H1 (cell line): Measurements from ENCODE around the gene CCDC15. TPM values are rescaled to one million over a fixed set of nuclear protein-coding genes. Genes with fewer than 3 reads are reported as not detected.

Experiments used
- CTCF ChIA-PET: fragments of 300-600 bp; sonication (Branson Sonifier 250); formaldehyde crosslinking; loops from one replicate; lab custom pipeline; 2021; ENCODE audit not compliant: partially characterized antibody; lab: Charles Lee
- POLR2A ChIA-PET: fragments of 300-600 bp; sonication (Branson Sonifier 250); formaldehyde crosslinking; loops from one replicate; lab custom pipeline; 2021; ENCODE audit warnings: inconsistent platforms; ENCODE audit not compliant: partially characterized antibody; lab: Charles Lee
- DNase-seq, 2 experiments: peaks; one replicate each; pipeline versions ENCODE4 v3.0.0 to v3.0.0-alpha.2; 2010 to 2022; ENCODE audit warnings: low spot score in 2 of 2, low read depth in 1 of 2, mixed read lengths in 1 of 2
- FAIRE-seq: peaks from 2 replicates; lab custom pipeline; 2011; peaks lifted over from hg19 to GRCh38; lab: Jason Lieb, UNC
- H2AFZ ChIP-seq: 2 replicates; pipeline ENCODE4 v1.8.1; 2012; ENCODE audit warnings: low read length, inconsistent platforms
- H2AK5ac ChIP-seq: 2 replicates; pipeline ENCODE4 v1.6.1; 2013; ENCODE audit warnings: low read depth, low read length
- H2BK120ac ChIP-seq: replicated peaks from 2 replicates; pipeline ENCODE3; 2013; ENCODE audit warnings: low read depth, low read length, inconsistent platforms
- H2BK12ac ChIP-seq: 2 replicates; pipeline ENCODE4 v1.6.1; 2013; ENCODE audit warnings: low read depth, low read length
- H2BK15ac ChIP-seq: 2 replicates; pipeline ENCODE4 v1.6.1; 2013; ENCODE audit warnings: low read length
- H2BK20ac ChIP-seq: 2 replicates; pipeline ENCODE4 v1.6.1; 2013; ENCODE audit warnings: low read length
- H2BK5ac ChIP-seq: 2 replicates; pipeline ENCODE4 v1.6.1; 2013; ENCODE audit warnings: low read depth, low read length
- H3K14ac ChIP-seq: 2 replicates; pipeline ENCODE4 v1.6.1; 2013; ENCODE audit warnings: inconsistent platforms; ENCODE audit not compliant: insufficient read length
- H3K18ac ChIP-seq: 2 replicates; pipeline ENCODE4 v1.6.1; 2013; ENCODE audit warnings: low read length; ENCODE audit errors: extremely low read depth
- H3K23ac ChIP-seq: 2 replicates; pipeline ENCODE4 v1.6.1; 2013; ENCODE audit warnings: inconsistent platforms; ENCODE audit not compliant: insufficient read length
- H3K23me2 ChIP-seq: 2 replicates; pipeline ENCODE4 v1.6.1; 2013; ENCODE audit warnings: low read depth, low read length
- H3K27ac ChIP-seq: 2 replicates; pipeline ENCODE4 v1.6.1; 2011; ENCODE audit warnings: low read depth, low read length, inconsistent platforms
- H3K27me3 ChIP-seq, 4 experiments: replicated peaks in 1 of 4; 1 replicate in 1 of 4; 2 replicates in 3 of 4; pipeline versions ENCODE4 v1.6.1 to v1.8.1; 2011 to 2013; ENCODE audit warnings: low read length in 3 of 4, mild to moderate bottlenecking in 3 of 4, inconsistent platforms in 2 of 4, mixed read lengths in 2 of 4, moderate library complexity in 1 of 4; ENCODE audit not compliant: control insufficient read depth in 3 of 4, insufficient read depth in 3 of 4; ENCODE audit errors: extremely low read depth in 1 of 4
- H3K36me3 ChIP-seq, 4 experiments: 2 replicates each; pipeline versions ENCODE4 v1.6.1 to v1.8.1; 2011 to 2013; ENCODE audit warnings: mild to moderate bottlenecking in 4 of 4, low read length in 3 of 4, moderate library complexity in 2 of 4, control low read depth in 1 of 4, inconsistent platforms in 1 of 4; ENCODE audit not compliant: insufficient read depth in 4 of 4, control insufficient read depth in 2 of 4
- H3K4ac ChIP-seq: replicated peaks from 2 replicates; pipeline ENCODE3; 2013; ENCODE audit warnings: low read length, low read depth, mixed read lengths, inconsistent platforms; ENCODE audit not compliant: insufficient read length
- H3K4me1 ChIP-seq, 4 experiments: replicated peaks in 1 of 4; 1 replicate in 1 of 4; 2 replicates in 3 of 4; pipeline versions ENCODE4 v1.6.1 to v1.8.1; 2011 to 2013; ENCODE audit warnings: low read length in 3 of 4, inconsistent platforms in 2 of 4, mixed read lengths in 1 of 4; ENCODE audit not compliant: insufficient read depth in 4 of 4, control insufficient read depth in 3 of 4
- H3K4me2 ChIP-seq, 2 experiments: 2 replicates each; pipeline versions ENCODE4 v1.6.1 to v1.8.1; 2011 to 2013; ENCODE audit warnings: low read depth in 2 of 2, low read length in 2 of 2, control low read depth in 1 of 2, inconsistent platforms in 1 of 2, mild to moderate bottlenecking in 1 of 2; ENCODE audit not compliant: insufficient read depth in 1 of 2
- H3K4me3 ChIP-seq, 4 experiments: fragments of 200-600, 300-600 bp in 1 of 4; sonication (generic), shearing (Covaris generic), sonication (Bioruptor Twin) in 1 of 4; 2 replicates each; pipeline versions ENCODE4 v1.5.1 to v1.8.1; 2011 to 2016; ENCODE audit warnings: low read length in 4 of 4, low read depth in 3 of 4, control low read depth in 2 of 4, inconsistent platforms in 2 of 4, mild to moderate bottlenecking in 2 of 4, mixed read lengths in 1 of 4, moderate library complexity in 1 of 4; ENCODE audit not compliant: insufficient read depth in 2 of 4; ENCODE audit errors: extremely low read depth in 1 of 4
- H3K56ac ChIP-seq: replicated peaks from 2 replicates; pipeline ENCODE3; 2013; ENCODE audit warnings: low read depth, mild to moderate bottlenecking, mixed read lengths, low read length, inconsistent platforms; ENCODE audit not compliant: insufficient read length
- H3K79me1 ChIP-seq: 2 replicates; pipeline ENCODE4 v1.6.1; 2013; ENCODE audit warnings: low read depth, low read length, control low read depth
- H3K79me2 ChIP-seq, 2 experiments: 2 replicates each; pipeline versions ENCODE4 v1.6.1 to v1.8.1; 2012 to 2013; ENCODE audit warnings: low read length in 2 of 2, mild to moderate bottlenecking in 2 of 2, inconsistent platforms in 1 of 2; ENCODE audit not compliant: insufficient read depth in 2 of 2, control insufficient read depth in 1 of 2
- H3K9ac ChIP-seq, 4 experiments: replicated peaks in 1 of 4; 1 replicate in 1 of 4; 2 replicates in 3 of 4; pipeline versions ENCODE4 v1.6.1 to v1.8.1; 2011 to 2013; ENCODE audit warnings: low read depth in 3 of 4, low read length in 3 of 4, control low read depth in 2 of 4, mild to moderate bottlenecking in 2 of 4, moderate library complexity in 2 of 4, inconsistent platforms in 1 of 4; ENCODE audit errors: extremely low read depth in 1 of 4
- H3K9me3 ChIP-seq, 2 experiments: 2 replicates each; pipeline versions ENCODE4 v1.6.1 to v1.8.1; 2012 to 2013; ENCODE audit warnings: mild to moderate bottlenecking in 2 of 2, moderate library complexity in 2 of 2, control low read depth in 1 of 2, inconsistent platforms in 1 of 2, low read depth in 1 of 2, low read length in 1 of 2, mixed read lengths in 1 of 2; ENCODE audit not compliant: insufficient read depth in 2 of 2
- H4K20me1 ChIP-seq, 2 experiments: replicated peaks in 1 of 2; 2 replicates each; pipeline versions ENCODE3 to v1.8.1; 2011 to 2013; ENCODE audit warnings: inconsistent platforms in 2 of 2, low read length in 2 of 2, mild to moderate bottlenecking in 1 of 2; ENCODE audit not compliant: insufficient read depth in 2 of 2, control insufficient read depth in 1 of 2
- H4K5ac ChIP-seq: 2 replicates; pipeline ENCODE4 v1.6.1; 2013; ENCODE audit warnings: low read length, low read depth, mixed read lengths, inconsistent platforms; ENCODE audit not compliant: insufficient read length
- H4K8ac ChIP-seq: 2 replicates; pipeline ENCODE4 v1.8.0; 2013; ENCODE audit warnings: mild to moderate bottlenecking, moderate library complexity, low read length, inconsistent platforms; ENCODE audit not compliant: insufficient read depth; ENCODE audit errors: extremely low read depth
- H4K91ac ChIP-seq: replicated peaks from 2 replicates; pipeline ENCODE3; 2013; ENCODE audit warnings: low read length, mixed read lengths, inconsistent platforms; ENCODE audit not compliant: insufficient read length
- CHD2 ChIP-seq: IDR thresholded peaks from 2 replicates; pipeline ENCODE4 v1.6.1; 2012; ENCODE audit warnings: low read length, improper control_type of control experiment
- HDAC2 ChIP-seq, 2 experiments: fragments of 300-600 bp in 1 of 2; sonication (generic) in 1 of 2; IDR thresholded peaks; 2 replicates each; pipeline ENCODE4 v1.6.1; 2011 to 2012; ENCODE audit warnings: low read depth in 2 of 2, low read length in 2 of 2, mild to moderate bottlenecking in 2 of 2, moderate library complexity in 2 of 2, borderline replicate concordance in 1 of 2, inconsistent platforms in 1 of 2
- KDM5A ChIP-seq: fragments of 200-600 bp; IDR thresholded peaks from 2 replicates; pipeline ENCODE4 v1.7.1; 2012; ENCODE audit warnings: mild to moderate bottlenecking, low read length, inconsistent platforms, mixed read lengths
- YY1 ChIP-seq: IDR thresholded peaks from 2 replicates; pipeline ENCODE4 v1.6.1; 2011; ENCODE audit warnings: low read depth, mild to moderate bottlenecking, low read length
- WGBS, 2 experiments: shearing (Covaris generic) in 1 of 2; methylation state at CpG; one replicate each; pipeline versions ENCODE4 v1.1.6 to v1.1.7; 2013 to 2015; ENCODE audit warnings: low lambda C conversion rate in 2 of 2, mixed read lengths in 2 of 2, inconsistent platforms in 1 of 2, low coverage in 1 of 2, missing lambda C conversion rate in 1 of 2; ENCODE audit not compliant: insufficient replicate concordance in 2 of 2, insufficient coverage in 1 of 2, insufficient read length in 1 of 2; ENCODE audit errors: extremely low coverage in 1 of 2, missing lambda C conversion rate in 1 of 2; 5-methylcytosine and 5-hydroxymethylcytosine counted together
- polyA plus RNA-seq, 7 experiments: library from polyadenylated mRNA; depleted of rRNA in 3 of 7; stranded (reverse) in 5 of 7; unstranded in 2 of 7; fragments of >200 nt in 5 of 7; fragments of 200-250 nt in 2 of 7; gene quantifications; 1 replicate in 5 of 7; 2 replicates in 1 of 7; 4 replicates in 1 of 7; pipeline versions ENCODE4 v1.2.1 to v1.2.3, GENCODE V29; 2011 to 2013; ENCODE audit warnings: missing spikeins in 2 of 7, mixed read lengths in 2 of 7
- total RNA-seq: library from RNA; stranded (reverse); fragmentation: NEBNext Ultra II Directional; extraction: Animal tissue kit (Norgen Biotek cat#: 25700); gene quantifications from 2 replicates; pipeline ENCODE4 v1.2.1, GENCODE V29; 2021

The CCDC15 gene
- total and polyA plus RNA-seq, 2 of the 8 experiments (the other 6 are each of a cell fraction or from before 2014, with no cell fraction given): 1.5 to 3.1 TPM

DNA sequence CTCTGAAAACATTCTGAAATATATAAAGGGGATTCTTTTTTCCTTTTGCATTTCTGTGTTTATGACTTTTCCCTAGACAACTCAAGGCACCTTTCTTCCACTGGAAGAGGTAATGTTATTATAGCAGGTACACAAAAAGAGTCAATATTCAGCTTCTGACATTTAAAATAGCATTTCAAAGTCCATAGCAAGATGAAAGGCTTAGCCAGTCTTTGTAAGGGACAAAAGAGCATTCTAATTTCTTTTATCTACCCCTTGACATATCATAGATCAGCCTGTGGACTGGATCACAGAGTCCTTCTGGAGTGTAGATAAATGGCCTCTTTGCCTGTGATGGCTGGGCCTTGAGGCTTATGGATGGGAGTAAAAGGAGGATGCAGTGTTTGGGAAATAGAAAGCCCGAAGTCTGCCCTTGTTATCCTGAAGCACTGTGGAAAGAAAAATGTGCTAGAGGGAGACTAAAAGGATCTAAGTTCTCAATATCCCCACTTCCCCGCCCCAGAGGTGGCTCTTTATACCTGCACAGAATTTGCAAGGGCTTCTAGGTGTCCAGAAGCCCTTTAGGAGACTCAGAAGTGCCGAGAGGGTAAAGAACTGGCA lies 16.6 kb upstream of the CCDC15 start:
- Histone ChIP-seq H2BK15ac (no peak overlapping the region), H3K79me1 (no peaks in the 10 kb centered on the region), H3K14ac (no peak overlapping the region), H3K27me3 (no peaks in the 10 kb centered on the region; a peak in 2 of 7 replicates), H2BK20ac (no peak overlapping the region), H3K79me2 (no peaks in the 10 kb centered on the region), H3K36me3 (no peaks in the 10 kb centered on the region), H4K91ac (no peak overlapping the region), H2AK5ac (no peak overlapping the region), H3K56ac (no peak overlapping the region), H3K23me2 (no peaks in the 10 kb centered on the region; the same call in 1 of the 2 replicates), H3K4me3 (no peak overlapping the region), H4K5ac (no peak overlapping the region), H2BK5ac (no peak overlapping the region), H3K9ac (no peak overlapping the region), H3K18ac (no peak overlapping the region), H3K9me3 (no peaks in the 10 kb centered on the region), H3K4me1 (peaks cover 0 to 3% (median 0%) of the 10 kb centered on the region in 4 experiments; a peak in 1 of 7 replicates), H3K4ac (no peak overlapping the region), H3K4me2 (no peak overlapping the region), H3K27ac (no peak overlapping the region), H4K20me1 (no peaks in the 10 kb centered on the region), H2BK120ac (no peak overlapping the region), H2BK12ac (no peak overlapping the region), H4K8ac (no peak overlapping the region), H2AFZ (no peak overlapping the region), H3K23ac (no peak overlapping the region)
- CTCF ChIA-PET: interaction anchor here (0.6 to 5.8 kb wide), 7 partner anchors 8 to 143 kb away, joined by 3 to 38 read pairs (median 3); partner anchors contain the start of gene CCDC15
- 79% methylated on average over 3 of the region's 3 CpGs; no CpG with 5 or more reads in 1 of the 2 experiments for WGBS, 2 experiments
- POLR2A ChIA-PET: no interaction called here
- DNase-seq: no peak
- no peak for FAIRE-seq
- TF ChIP-seq HDAC2 (IDR thresholded peaks at IDR 0.05; ENCODE audit: borderline replicate concordance in 1 of 2, low read depth in 2 of 2, low read length in 2 of 2): no peak
- no peak for TF ChIP-seq CHD2
- TF ChIP-seq KDM5A: no peak
- no peak for TF ChIP-seq YY1
